ENCODE measurements around the gene PTPN12.
"Not testable (repeated sequence)": the region's sequence is repeated elsewhere in the genome, so short reads cannot be mapped to it uniquely, and the experiment has no call there.

PTPN12 gene

DNA sequence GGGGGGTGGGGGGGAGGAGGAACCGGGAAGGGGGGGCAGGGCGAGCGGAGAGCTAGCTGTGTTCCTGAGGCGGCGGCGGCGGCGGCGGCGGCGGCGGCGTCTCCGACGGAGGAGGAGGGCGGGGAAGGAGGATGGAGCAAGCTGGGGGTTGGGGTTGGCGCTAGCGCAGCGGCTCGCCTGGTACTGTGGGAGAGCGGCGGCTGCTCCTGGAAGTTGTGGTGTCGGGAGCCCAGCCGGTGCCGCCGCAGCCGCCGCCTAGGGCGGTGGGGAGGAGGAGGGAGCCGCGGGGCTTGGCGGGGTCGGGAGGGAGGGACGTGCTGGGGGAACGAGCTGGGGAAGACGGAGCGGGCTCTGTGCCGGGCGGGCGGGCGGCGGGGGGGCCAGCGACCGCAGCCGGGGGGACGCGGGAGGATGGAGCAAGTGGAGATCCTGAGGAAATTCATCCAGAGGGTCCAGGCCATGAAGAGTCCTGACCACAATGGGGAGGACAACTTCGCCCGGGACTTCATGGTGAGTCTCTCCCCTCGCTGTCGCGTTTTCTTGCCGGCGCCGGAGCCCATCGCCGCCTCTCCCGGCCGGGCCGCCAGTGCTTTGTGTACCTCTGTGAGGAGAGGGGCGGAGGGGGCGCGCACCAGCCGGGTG is at the start of gene PTPN12:
TSS of gene PTPN12 (plus strand) at position 160 of the 642 bp plus-strand sequence. CDS start at position 412, 252 bp downstream.
- DNase-seq: peak; percentile 48

DNA sequence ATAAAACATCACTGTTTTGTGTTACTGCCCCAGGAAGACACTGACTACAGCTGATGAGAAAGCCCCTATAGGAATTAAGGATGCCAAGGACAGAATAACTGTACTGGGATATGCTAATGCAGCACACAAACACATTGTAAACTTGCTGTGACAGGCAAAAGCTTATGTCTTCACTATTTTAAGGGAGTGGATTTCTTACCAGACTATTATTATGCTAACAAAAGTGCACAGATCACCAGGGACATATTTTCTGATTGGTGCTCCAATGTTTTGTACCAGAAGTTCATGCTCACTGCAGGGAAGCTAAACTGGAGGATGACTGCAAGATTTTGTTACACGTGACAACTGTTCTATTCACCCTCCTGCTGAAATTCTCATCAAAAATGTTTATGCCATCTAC is 48.1 kb upstream of the PTPN12 start:
- DNase-seq: no peak

DNA sequence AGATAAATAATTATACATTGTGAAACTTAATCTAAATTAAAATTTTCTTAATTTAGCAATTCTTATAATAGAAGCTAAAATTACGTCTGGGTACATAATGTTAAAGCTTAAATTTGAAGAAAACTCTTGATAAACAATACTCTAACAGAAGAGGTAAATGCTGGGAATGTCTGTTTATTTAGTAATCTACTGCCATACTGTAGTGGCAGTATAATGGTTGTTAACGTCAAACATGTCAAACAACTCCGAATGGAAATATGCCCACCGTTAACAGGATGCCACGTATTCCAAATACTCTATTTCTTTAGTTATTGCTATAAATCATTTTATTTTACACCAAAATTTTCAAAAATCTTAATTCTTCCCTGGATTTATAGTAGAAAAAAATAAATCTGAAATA is 40.0 kb upstream of the PTPN12 start:
- DNase-seq: no peak

DNA sequence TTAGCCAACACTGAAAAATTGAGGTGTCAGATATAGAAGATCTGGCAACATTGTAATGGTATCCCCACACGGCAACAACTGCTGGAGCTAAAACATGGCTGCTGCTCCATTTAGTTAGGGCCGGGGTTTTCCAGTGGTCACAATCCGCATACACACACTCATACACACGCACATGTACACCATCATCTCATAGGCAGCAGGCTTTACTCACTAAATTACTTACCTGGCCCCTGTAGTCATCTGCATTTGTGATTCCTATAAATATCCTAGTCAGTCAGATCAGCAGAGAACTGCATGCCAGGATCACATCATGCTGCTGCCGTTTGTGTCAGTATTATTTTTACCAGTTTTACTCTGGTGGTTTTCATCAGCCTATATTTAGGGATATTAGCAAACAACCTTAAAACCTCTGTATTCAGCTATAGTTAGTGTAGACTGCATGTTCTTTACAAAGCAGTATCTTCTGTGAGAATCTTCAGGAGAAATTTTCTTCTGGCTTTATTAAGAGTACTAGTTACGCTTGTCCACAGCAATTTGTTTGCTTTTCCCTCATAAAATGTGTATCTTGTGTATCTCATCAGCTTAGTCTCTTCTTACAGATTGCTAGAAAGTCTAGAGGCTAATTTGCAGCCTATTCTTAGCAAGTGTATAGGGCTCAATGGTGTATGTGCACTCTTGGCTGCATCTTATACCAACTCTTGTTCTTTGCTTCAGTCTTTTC is 38.3 kb upstream of the PTPN12 start:
- no peak for DNase-seq

DNA sequence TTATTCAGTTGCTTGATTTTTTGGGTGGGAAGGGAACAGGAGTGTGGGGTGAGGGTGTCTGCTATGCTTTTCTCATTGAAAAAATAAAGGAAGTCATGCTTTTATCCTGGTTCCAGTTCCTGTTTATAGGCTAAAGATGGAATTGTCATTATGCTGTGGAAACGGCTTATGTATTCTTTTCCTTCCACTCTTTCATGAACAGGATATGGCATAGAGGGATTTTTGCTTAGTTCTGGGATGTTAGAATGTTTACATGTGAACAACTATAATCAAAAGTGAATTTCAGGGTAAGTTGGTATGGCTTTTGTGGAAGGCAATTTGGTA is 35.9 kb upstream of the PTPN12 start:
- no peak for DNase-seq

DNA sequence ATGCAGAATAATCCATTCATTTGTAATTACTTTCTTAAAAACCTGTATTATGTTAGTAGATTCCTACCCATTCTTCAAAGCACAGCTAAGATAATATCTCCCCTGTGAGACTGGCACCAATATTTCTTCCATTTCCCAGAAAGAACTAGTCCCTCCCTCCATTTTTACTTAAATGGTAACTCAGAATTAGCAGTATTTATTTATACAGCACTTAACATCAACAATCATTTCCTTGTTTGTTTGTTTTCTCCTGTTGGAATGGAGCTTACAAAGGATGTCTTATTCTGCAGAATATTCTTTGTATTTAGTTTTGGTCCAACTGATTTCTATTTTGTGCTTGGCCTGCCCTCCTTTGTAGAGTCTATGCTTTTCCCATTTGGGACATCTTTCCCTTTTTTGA is 32.1 kb upstream of the PTPN12 start:
- DNase-seq: no peak

DNA sequence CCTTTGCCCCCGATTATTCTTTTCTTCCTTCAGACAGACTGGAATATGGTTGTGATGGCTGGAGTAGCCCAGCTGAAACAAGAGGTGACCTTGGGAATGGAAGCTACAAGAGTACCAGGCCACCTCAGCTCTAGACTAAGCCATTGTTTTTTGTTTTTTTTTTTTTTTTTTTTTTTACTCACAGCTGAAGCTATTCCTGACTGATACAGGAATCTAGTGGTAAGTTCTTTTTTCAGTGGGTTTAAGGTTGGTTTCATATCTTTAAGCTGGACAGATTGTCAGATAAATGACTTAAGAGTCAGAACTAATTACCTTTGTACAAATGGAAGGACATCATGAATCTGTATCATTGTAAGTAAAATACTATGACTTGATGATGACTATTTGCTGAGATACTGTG is 30.2 kb upstream of the PTPN12 start:
- DNase-seq: no peak

DNA sequence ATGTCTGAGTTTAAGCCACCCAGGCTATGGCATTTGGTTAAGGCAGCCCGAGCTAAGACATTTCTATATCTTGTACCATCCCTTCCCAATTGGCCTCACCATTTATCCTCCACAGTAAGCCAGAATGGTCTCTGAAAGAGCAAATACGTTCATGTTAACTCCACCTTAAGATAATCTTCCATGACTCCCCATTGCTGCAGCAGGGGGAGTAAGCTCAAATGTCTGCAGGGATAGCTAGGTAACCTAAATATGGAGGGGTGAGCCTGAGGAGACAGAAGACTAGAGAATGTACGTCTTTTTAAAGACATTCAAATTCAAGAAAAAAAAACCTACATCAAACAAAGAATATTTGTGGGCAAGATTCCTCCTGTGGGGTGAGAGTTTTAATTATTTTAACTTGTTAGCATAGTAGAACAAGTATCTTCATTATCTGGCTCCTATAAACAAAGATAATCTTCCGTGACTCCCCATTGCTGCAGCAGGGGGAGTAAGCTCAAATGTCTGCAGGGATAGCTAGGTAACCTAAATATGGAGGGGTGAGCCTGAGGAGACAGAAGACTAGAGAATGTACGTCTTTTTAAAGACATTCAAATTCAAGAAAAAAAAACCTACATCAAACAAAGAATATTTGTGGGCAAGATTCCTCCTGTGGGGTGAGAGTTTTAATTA is 24.0 kb upstream of the PTPN12 start:
- not testable (repeated sequence) for DNase-seq

DNA sequence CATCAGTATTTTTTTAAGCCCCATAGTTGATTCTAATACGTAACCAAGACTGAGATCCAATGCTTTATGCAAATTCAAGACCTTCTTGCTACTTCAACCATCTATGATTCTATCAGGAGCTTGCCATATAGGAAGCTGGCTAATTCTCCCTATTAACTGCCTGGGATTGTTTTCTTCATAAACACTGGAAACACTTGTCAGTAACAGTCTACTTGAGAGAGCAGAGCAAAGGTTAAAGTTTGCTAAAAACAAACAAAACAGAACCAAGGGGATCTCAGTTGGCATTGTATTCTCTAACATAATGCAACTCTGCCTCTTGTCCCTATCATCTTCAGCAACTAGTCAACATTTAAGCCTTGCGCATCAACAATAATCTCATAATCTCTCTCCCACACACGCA is 21.0 kb upstream of the PTPN12 start:
- no peak for DNase-seq

DNA sequence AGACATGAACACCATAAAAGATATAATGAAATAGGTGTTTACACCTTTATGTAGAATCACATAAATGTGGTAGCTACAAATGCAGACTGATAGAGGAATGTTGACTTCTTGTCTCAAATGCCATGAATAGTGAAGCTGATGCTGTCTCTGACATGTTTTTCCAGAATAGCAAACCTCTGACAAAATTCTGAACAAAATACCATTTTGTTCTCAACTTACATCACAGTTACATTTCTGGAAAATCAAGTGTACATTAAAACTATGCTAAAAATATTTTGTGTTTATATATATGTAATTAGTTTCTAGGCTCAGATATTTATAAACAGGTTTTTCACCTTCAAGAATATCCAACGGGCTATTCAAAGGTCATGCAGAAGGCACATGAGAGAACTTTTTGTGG is 16.8 kb upstream of the PTPN12 start:
- no peak for DNase-seq

DNA sequence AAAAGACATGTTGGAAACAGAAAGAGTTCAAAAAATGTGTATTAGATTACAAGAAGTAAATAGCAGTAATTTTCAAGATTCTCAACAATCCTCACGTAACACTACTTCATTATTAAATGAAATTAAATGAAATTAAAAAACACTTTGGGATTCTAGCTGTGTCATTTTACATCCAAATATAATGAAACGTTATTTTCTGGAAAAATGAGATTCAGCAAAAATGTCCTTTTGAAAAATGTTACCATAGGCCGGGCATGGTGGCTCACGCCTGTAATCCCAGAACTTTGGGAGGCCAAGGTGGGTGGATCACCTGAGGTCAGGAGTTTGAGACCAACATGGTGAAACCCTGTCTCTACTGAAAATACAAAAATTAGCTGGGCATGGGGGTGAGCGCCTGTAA is 15.6 kb upstream of the PTPN12 start:
- DNase-seq: not testable (repeated sequence)

DNA sequence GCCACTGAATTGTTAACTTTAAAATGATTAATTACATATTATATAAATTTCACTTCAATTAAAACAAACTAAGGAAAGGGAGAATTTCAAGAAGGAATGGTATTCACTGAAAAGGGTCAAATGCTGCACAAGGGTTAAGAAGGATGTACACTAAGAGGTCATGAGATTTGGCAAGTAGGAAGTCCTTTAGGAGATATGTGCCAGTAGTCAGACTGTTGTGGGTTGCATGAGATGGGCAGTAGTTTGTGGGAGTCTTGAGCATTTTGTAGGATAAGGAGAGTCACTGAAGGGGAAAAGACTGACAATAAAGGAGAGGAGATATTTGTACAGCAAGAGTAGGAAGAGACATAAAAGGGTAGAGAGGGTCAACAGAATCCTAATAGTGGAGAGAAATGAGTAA is 12.4 kb upstream of the PTPN12 start:
- DNase-seq: no peak

DNA sequence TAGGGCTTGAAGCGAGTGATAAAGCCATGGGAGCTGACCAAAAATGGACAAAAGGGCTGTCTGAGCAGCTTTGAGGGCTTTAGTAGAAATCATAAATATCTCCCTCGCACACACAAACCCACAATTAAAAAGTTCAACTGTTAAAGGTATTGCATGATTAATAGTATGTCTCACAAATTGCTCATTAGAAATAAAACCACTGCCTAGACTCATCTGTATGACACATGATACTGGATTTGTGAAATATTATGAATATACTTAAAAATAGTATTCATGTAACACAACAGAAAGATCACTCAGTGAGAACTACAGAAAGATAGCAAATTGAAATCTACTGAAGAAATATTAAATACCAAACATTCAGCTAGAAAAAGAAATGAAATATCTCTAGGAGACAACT is 11.9 kb upstream of the PTPN12 start:
- no peak for DNase-seq

DNA sequence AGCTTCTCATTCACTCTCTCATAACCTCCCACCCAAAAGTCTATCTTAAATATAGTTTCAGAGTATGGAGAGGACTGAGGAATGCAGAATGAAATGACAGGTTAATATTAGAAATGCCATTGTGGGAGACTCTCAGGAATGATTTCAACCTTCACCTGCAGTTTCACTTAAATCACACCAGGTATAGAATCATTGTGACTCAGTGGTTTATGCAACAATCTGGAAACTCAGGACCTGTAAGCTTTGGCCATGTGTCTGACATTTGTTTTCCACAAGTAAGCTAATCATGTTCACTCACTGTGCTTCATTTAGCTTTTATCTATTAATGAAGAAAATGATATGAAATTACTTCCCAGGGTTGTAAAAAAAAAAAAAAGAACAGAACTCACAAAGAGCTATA is 8.7 kb upstream of the PTPN12 start:
- no peak for DNase-seq

DNA sequence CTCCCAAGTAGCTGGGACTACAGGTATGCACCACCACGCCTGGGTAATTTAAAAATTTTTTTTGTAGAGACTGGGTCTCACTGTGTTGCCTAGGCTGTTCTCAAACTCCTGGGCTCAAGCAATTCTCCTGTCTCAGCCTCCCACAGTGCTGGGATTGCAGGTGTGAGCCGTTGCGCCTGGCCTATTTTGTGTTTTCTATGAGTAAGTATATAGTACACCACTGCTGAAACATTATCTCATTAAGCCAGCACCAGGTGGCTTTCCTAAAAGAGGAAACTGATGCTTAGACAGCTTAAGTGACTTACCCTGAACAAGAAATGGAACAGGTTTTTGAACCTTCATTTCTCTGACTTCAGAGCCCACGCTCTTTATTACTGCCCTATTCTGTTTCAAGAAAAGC is 7.8 kb upstream of the PTPN12 start:
- DNase-seq: no peak

DNA sequence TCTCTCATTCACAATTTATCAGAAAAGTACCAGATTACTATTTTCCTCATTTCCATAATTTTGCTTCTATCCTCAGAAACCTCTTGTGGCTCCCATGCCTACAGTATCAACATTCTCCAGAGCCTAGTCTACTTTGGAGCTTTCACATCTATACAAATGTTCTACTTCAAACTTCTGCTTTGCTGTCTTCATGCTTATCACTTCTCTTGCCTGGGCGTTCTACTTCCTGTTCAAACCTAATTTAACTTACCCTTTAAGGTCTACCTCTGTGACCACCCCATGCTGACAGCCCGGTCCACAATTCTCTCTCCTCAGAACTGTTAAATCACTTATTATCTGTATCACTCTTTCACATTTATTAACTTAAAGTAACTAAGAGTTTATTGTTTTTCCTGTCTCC is 6.1 kb upstream of the PTPN12 start:
- no peak for DNase-seq

DNA sequence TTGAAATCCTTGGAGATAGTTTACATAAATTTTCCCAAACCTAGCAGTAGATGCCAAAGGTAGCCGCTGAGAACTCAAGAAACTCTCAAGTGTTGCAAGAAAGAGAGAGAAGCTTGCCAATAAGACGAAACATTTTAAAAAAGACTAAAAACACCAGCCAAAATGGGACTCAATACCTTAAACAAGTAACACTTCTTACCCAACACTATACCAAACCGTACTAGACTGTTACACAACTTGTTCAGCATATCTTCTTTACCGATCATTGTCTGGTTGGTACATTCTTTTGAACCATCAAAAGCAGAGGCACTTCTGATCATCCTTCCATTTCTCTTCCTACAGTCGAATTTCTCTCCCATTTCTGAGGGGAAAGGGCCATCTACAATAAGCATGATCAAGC is 4.8 kb upstream of the PTPN12 start:
- DNase-seq: no peak

DNA sequence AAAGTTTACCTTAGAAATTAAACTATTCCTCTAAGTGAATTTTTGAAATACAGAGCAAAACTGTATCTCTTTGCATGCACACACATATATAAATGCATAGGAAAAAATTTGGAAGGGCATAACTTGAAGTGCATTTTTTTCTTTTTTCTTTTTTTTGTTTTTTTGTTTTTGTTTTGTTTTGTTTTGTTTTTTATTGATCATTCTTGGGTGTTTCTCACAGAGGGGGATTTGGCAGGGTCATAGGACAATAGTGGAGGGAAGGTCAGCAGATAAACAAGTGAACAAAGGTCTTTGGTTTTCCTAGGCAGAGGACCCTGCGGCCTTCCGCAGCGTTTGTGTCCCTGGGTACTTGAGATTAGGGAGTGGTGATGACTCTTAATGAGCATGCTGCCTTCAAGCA is 4.4 kb upstream of the PTPN12 start:
- DNase-seq: not testable (repeated sequence)

DNA sequence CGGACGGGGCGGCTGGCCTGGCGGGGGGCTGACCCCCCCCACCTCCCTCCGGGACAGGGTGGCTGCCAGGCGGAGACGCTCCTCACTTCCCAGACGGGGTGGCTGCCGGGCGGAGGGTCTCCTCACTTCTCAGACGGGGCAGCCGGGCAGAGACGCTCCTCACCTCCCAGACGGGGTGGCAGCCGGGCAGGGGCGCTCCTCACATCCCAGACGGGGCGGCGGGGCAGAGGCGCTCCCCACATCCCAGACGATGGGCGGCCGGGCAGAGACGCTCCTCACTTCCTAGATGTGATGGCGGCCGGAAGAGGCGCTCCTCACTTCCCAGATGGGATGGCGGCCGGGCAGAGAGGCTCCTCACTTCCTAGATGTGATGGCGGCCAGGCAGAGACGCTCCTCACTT is 3.0 kb upstream of the PTPN12 start:
- not testable (repeated sequence) for DNase-seq

DNA sequence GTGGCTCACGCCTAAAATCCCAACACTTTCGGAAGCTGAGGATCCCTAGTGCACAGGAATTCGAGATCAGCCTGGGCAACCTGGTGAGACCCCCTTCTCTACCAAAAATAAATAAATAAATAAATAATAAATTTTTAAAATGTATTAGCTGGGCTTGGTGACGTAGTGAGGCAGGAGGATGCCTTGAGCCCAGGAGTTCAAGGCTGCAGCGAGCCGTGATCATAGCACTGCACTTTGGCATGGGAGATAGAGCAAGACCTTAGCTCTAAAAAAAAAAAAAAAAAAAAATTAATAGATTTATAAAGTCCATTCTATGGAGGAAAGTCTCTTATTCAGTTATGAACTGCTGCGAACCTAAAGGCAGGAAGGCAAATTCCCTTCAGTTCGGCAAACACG is 1.1 kb upstream of the PTPN12 start:
- DNase-seq: no peak

DNA sequence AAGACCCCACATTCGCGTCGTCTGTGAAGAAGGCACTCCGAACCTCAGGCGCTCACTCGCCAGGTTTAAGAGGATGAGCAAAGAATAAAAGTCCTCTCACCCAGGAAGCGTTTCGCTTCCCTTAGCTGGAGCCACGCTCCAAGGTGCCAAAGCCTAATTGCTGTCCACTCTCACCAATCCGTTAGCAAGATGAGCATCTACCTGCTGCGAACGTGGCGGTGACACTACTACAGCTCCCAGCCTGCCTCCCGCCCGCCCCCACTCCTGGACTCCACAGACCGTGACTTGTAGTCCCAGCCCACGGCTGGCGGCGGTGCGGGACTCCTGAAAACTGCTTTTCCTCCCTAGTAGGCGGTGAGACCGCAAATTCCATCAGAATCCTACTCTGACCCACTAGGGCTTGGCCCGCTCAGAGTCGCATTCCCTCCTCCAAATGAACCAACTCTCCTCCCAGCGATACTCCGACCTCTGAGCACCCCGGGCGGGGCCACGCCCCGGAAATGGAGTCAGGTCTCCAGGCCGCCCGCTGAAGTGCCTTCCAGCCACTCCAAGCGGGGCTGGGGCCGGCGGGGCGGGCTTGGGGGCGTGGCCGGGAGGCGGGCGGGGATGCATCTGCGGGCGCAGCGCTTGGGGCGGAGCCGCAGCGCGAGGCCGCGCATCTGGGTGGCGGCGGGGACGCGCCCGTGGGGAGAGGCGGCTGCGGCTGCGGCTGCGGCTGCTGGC is 521 bp upstream of the PTPN12 start:
- DNase-seq: peak; percentile 74

DNA sequence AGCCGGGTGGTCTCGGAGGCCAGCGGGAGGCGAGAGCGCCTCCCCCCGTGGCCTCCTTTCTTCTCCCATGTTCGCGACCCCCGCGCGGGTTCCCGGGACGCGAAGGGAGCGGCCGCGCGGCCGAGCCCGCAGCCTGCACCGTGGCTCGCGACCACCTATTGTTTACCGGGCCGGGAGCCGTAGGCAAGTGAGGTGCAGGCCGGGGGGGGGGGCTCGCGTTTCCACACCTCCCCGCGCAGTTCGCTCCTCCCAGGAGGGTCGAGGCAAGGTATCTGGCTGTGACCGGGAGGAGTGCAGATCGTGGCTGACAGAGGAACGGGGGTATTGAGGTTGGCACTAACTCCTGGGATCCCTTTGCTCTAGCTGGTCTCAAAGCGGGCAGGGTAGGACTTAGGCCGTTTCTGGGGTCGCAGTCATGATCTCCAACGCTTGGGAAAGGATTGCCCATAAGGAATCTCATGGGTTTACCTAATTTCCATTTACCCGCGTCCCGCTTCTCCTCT is 734 bp downstream of the PTPN12 start:
- DNase-seq: no peak
